MM.1S (cell line): ENCODE measurements around the gene BCOR.

Experiments used
- DNase-seq: peaks from one replicate; pipeline ENCODE4 v3.0.0-alpha.2; 2015
- H2AFZ ChIP-seq: fragments of 300-600 bp; sonication (generic); 2 replicates; pipeline ENCODE4 v1.6.0; 2016; ENCODE audit warnings: antibody characterized with exemption, low read length
- H3F3A ChIP-seq: fragments of 300-600 bp; sonication (generic); 2 replicates; pipeline ENCODE4 v1.6.1; 2016; ENCODE audit warnings: mild to moderate bottlenecking, antibody characterized with exemption, low read length, moderate library complexity, mixed read lengths; ENCODE audit not compliant: insufficient read depth
- H3K27ac ChIP-seq: fragments of 300-600 bp; sonication (generic); 2 replicates; pipeline ENCODE4 v1.5.1; 2016; ENCODE audit warnings: mild to moderate bottlenecking, low read length
- H3K27me3 ChIP-seq: fragments of 300-600 bp; sonication (generic); replicated peaks from 2 replicates; pipeline ENCODE4 v1.6.0; 2016; ENCODE audit warnings: low read length; ENCODE audit not compliant: insufficient read depth
- H3K36me3 ChIP-seq: fragments of 300-600 bp; sonication (generic); replicated peaks from 2 replicates; pipeline ENCODE4 v1.6.1; 2016; ENCODE audit warnings: mild to moderate bottlenecking, low read length, mixed read lengths; ENCODE audit not compliant: insufficient read depth
- H3K4me1 ChIP-seq: fragments of 300-600 bp; sonication (generic); 2 replicates; pipeline ENCODE4 v1.6.1; 2016; ENCODE audit warnings: low read length, mixed read lengths
- H3K4me2 ChIP-seq: fragments of 300-600 bp; sonication (generic); 2 replicates; pipeline ENCODE4 v1.6.0; 2016; ENCODE audit warnings: low read depth, low read length
- H3K4me3 ChIP-seq: fragments of 300-600 bp; sonication (generic); 2 replicates; pipeline ENCODE4 v1.5.1; 2016; ENCODE audit warnings: low read length, mixed read lengths
- H3K79me2 ChIP-seq: fragments of 300-600 bp; sonication (generic); 2 replicates; pipeline ENCODE4 v1.6.1; 2016; ENCODE audit warnings: mixed run types, low read length, mixed read lengths
- H3K9ac ChIP-seq: fragments of 300-600 bp; sonication (generic); 2 replicates; pipeline ENCODE4 v1.6.1; 2016; ENCODE audit warnings: low read length, mixed read lengths
- H3K9me2 ChIP-seq: fragments of 300-600 bp; sonication (generic); replicated peaks from 2 replicates; pipeline ENCODE4 v1.6.1; 2016; ENCODE audit warnings: mild to moderate bottlenecking, low read length, mixed read lengths; ENCODE audit not compliant: insufficient read depth
- H3K9me3 ChIP-seq: fragments of 300-600 bp; sonication (generic); replicated peaks from 2 replicates; pipeline ENCODE4 v1.6.1; 2016; ENCODE audit warnings: mild to moderate bottlenecking, low read length, mixed read lengths; ENCODE audit not compliant: insufficient read depth
- H4K20me1 ChIP-seq: fragments of 300-600 bp; sonication (generic); 2 replicates; pipeline ENCODE4 v1.6.1; 2016; ENCODE audit warnings: mild to moderate bottlenecking, low read length, moderate library complexity, mixed read lengths; ENCODE audit not compliant: insufficient read depth
- CTCF ChIP-seq: fragments of 300-600 bp; sonication (generic); IDR thresholded peaks from 2 replicates; pipeline ENCODE4 v1.5.1; 2016; ENCODE audit warnings: antibody characterized with exemption, low read length, mixed read lengths
- EZH2 ChIP-seq: fragments of 300-600 bp; sonication (generic); optimal IDR thresholded peaks from 2 replicates; pipeline ENCODE3; 2017; ENCODE audit warnings: low read depth, mild to moderate bottlenecking, antibody characterized with exemption, low read length, mixed read lengths
- EZH2phosphoT487 ChIP-seq: fragments of 300-600 bp; sonication (generic); IDR thresholded peaks from 2 replicates; pipeline ENCODE4 v1.6.1; 2018; ENCODE audit warnings: antibody characterized with exemption, low read length

BCOR gene

GRCh38 chrX:40145923-40146261 lies 48.1 kb upstream of the BCOR start:
- DNase-seq, result no peak
- H3K9me2 ChIP-seq, result no peaks in the 10 kb centered on the region
- no peak overlapping the region for H3K4me2 ChIP-seq
- no peaks in the 10 kb centered on the region for H3K4me1 ChIP-seq
- H3K27ac ChIP-seq, result no peak overlapping the region
- no peak overlapping the region for H3K4me3 ChIP-seq
- no peak overlapping the region for H2AFZ ChIP-seq
- no peaks in the 10 kb centered on the region for H3K36me3 ChIP-seq
- TF ChIP-seq EZH2phosphoT487 (no peak), EZH2 (no peak), CTCF (no peak)
- H3K79me2 ChIP-seq, result no peaks in the 10 kb centered on the region
- H3K9ac ChIP-seq, result no peak overlapping the region
- H4K20me1 ChIP-seq, result no peaks in the 10 kb centered on the region
- H3K27me3 ChIP-seq, result no peaks in the 10 kb centered on the region
- H3F3A ChIP-seq, result no peaks in the 10 kb centered on the region
- H3K9me3 ChIP-seq, result no peaks in the 10 kb centered on the region

GRCh38 chrX:40145001-40145922 lies 47.5 kb upstream of the BCOR start:
- no peaks in the 10 kb centered on the region for H3K9me2 ChIP-seq
- no peaks in the 10 kb centered on the region for H3K36me3 ChIP-seq
- H3K9me3 ChIP-seq, result no peaks in the 10 kb centered on the region
- H3F3A ChIP-seq, result no peaks in the 10 kb centered on the region
- H3K4me1 ChIP-seq, result no peaks in the 10 kb centered on the region
- no peak for DNase-seq
- TF ChIP-seq EZH2phosphoT487 (no peak), CTCF (no peak), EZH2 (no peak)
- no peak overlapping the region for H3K9ac ChIP-seq
- no peaks in the 10 kb centered on the region for H3K27me3 ChIP-seq
- no peak overlapping the region for H3K27ac ChIP-seq
- H3K4me3 ChIP-seq, result no peak overlapping the region
- no peaks in the 10 kb centered on the region for H4K20me1 ChIP-seq
- H3K79me2 ChIP-seq, result no peaks in the 10 kb centered on the region
- H3K4me2 ChIP-seq, result no peak overlapping the region
- H2AFZ ChIP-seq, result no peak overlapping the region

GRCh38 chrX:40144576-40144975 lies 46.8 kb upstream of the BCOR start:
- TF ChIP-seq EZH2 (no peak), EZH2phosphoT487 (no peak), CTCF (no peak)
- no peaks in the 10 kb centered on the region for H3K79me2 ChIP-seq
- H4K20me1 ChIP-seq, result no peaks in the 10 kb centered on the region
- H3K4me2 ChIP-seq, result no peak overlapping the region
- H2AFZ ChIP-seq, result no peak overlapping the region
- no peak overlapping the region for H3K27ac ChIP-seq
- no peaks in the 10 kb centered on the region for H3K9me2 ChIP-seq
- H3K9ac ChIP-seq, result no peak overlapping the region
- no peak for DNase-seq
- no peaks in the 10 kb centered on the region for H3K9me3 ChIP-seq
- no peaks in the 10 kb centered on the region for H3K36me3 ChIP-seq
- H3K4me1 ChIP-seq, result no peaks in the 10 kb centered on the region
- no peaks in the 10 kb centered on the region for H3K27me3 ChIP-seq
- no peak overlapping the region for H3K4me3 ChIP-seq
- H3F3A ChIP-seq, result no peaks in the 10 kb centered on the region
